GM23338 (cell line): ENCODE results near the gene GCNT2.

Experiments used
- CREB1 ChIP-seq: fragments of 250-450 bp; sonication (Bioruptor Pico); IDR thresholded peaks from 2 replicates; pipeline ENCODE4 v1.5.0; 2020; ENCODE audit warnings: low read depth, mild to moderate bottlenecking, moderate library complexity
- EZH2 ChIP-seq: fragments of 200-600 bp; sonication (generic); IDR thresholded peaks from one replicate; pipeline ENCODE4 v1.8.0; 2017; ENCODE audit warnings: antibody characterized with exemption, mild to moderate bottlenecking, low read depth; ENCODE audit not compliant: unreplicated experiment
- EZH2phosphoT487 ChIP-seq: fragments of 200-600 bp; sonication (generic); IDR thresholded peaks from one replicate; pipeline ENCODE4 v1.8.1; 2018; ENCODE audit warnings: antibody characterized with exemption; ENCODE audit not compliant: unreplicated experiment
- JUNB ChIP-seq: IDR thresholded peaks from one replicate; pipeline ENCODE4 v1.6.1; 2016; ENCODE audit warnings: antibody characterized with exemption; ENCODE audit not compliant: unreplicated experiment
- NANOG ChIP-seq: IDR thresholded peaks from 2 replicates; pipeline ENCODE4 v1.6.1; 2016; ENCODE audit warnings: antibody characterized with exemption, borderline replicate concordance
- POLR2AphosphoS5 ChIP-seq: IDR thresholded peaks from 2 replicates; pipeline ENCODE4 v1.6.1; 2016; ENCODE audit warnings: antibody characterized with exemption, low read depth
- STAT1 ChIP-seq: IDR thresholded peaks from one replicate; pipeline ENCODE4 v1.6.1; 2016; ENCODE audit warnings: antibody characterized with exemption; ENCODE audit not compliant: unreplicated experiment
- ZNF114 ChIP-seq: fragments of 250-450 bp; sonication (Bioruptor Pico); IDR thresholded peaks from 2 replicates; pipeline ENCODE4 v1.5.0; 2020; ENCODE audit warnings: mild to moderate bottlenecking, moderate library complexity
- ZNF331 ChIP-seq: fragments of 250-450 bp; sonication (Bioruptor Pico); IDR thresholded peaks from 2 replicates; pipeline ENCODE4 v1.5.0; 2020; ENCODE audit warnings: low read depth, mild to moderate bottlenecking, moderate library complexity
- TF ChIP-seq, protein P1 (sequence below), 2 experiments: fragments of 200-600 bp in 1 of 2; sonication (generic) in 1 of 2; conservative IDR thresholded peaks; 2 replicates each; pipeline versions ENCODE4 v1.5.1 to v1.6.1; 2016 to 2017; ENCODE audit warnings: antibody characterized with exemption in 2 of 2, low read depth in 2 of 2, mild to moderate bottlenecking in 2 of 2, moderate library complexity in 1 of 2
- TF ChIP-seq, protein P2 (sequence below): IDR thresholded peaks from one replicate; pipeline ENCODE4 v1.6.1; 2018; ENCODE audit warnings: antibody characterized with exemption; ENCODE audit not compliant: unreplicated experiment
- TF ChIP-seq, protein P3 (sequence below): IDR thresholded peaks from 2 replicates; pipeline ENCODE4 v1.6.1; 2016; ENCODE audit warnings: antibody characterized with exemption
- TF ChIP-seq, protein P4 (sequence below): fragments of 250-450 bp; sonication (Bioruptor Pico); IDR thresholded peaks from 2 replicates; pipeline ENCODE4 v1.5.0; 2020; ENCODE audit warnings: mild to moderate bottlenecking, moderate library complexity

DNA sequence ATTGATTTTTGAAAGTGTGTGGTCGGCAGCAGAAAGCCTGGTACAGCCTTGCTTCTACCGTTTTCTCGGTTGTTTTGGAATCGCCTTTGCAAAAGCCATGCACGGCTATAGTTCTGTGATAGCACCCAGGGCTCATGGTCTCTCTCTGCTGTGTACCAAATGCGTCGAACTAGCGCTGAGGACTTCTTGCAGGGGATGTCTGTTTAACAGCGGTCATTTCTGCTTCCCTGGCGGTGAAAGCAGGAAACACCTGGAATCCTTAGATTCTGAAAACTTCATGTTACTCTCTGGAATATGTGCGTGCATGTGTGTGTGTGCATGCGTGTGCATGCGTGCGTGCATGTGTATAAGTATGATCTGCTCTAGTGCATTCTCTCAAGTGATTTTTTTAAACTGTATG lies 26.1 kb upstream of the GCNT2 start:
- TF ChIP-seq, protein P1, sequence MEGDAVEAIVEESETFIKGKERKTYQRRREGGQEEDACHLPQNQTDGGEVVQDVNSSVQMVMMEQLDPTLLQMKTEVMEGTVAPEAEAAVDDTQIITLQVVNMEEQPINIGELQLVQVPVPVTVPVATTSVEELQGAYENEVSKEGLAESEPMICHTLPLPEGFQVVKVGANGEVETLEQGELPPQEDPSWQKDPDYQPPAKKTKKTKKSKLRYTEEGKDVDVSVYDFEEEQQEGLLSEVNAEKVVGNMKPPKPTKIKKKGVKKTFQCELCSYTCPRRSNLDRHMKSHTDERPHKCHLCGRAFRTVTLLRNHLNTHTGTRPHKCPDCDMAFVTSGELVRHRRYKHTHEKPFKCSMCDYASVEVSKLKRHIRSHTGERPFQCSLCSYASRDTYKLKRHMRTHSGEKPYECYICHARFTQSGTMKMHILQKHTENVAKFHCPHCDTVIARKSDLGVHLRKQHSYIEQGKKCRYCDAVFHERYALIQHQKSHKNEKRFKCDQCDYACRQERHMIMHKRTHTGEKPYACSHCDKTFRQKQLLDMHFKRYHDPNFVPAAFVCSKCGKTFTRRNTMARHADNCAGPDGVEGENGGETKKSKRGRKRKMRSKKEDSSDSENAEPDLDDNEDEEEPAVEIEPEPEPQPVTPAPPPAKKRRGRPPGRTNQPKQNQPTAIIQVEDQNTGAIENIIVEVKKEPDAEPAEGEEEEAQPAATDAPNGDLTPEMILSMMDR (conservative IDR thresholded peaks at IDR 0.05; ENCODE audit: low read depth in 2 of 2): no peak
- TF ChIP-seq NANOG (no peak), EZH2phosphoT487 (no peak), JUNB (no peak), POLR2AphosphoS5 (no peak), CREB1 (CRISPR knock-in tag) (no peak), EZH2 (no peak), ZNF331 (CRISPR knock-in tag) (no peak), ZNF114 (CRISPR knock-in tag) (no peak), STAT1 (no peak)
- TF ChIP-seq, protein P2, sequence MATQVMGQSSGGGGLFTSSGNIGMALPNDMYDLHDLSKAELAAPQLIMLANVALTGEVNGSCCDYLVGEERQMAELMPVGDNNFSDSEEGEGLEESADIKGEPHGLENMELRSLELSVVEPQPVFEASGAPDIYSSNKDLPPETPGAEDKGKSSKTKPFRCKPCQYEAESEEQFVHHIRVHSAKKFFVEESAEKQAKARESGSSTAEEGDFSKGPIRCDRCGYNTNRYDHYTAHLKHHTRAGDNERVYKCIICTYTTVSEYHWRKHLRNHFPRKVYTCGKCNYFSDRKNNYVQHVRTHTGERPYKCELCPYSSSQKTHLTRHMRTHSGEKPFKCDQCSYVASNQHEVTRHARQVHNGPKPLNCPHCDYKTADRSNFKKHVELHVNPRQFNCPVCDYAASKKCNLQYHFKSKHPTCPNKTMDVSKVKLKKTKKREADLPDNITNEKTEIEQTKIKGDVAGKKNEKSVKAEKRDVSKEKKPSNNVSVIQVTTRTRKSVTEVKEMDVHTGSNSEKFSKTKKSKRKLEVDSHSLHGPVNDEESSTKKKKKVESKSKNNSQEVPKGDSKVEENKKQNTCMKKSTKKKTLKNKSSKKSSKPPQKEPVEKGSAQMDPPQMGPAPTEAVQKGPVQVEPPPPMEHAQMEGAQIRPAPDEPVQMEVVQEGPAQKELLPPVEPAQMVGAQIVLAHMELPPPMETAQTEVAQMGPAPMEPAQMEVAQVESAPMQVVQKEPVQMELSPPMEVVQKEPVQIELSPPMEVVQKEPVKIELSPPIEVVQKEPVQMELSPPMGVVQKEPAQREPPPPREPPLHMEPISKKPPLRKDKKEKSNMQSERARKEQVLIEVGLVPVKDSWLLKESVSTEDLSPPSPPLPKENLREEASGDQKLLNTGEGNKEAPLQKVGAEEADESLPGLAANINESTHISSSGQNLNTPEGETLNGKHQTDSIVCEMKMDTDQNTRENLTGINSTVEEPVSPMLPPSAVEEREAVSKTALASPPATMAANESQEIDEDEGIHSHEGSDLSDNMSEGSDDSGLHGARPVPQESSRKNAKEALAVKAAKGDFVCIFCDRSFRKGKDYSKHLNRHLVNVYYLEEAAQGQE: no peak
- TF ChIP-seq, protein P3, sequence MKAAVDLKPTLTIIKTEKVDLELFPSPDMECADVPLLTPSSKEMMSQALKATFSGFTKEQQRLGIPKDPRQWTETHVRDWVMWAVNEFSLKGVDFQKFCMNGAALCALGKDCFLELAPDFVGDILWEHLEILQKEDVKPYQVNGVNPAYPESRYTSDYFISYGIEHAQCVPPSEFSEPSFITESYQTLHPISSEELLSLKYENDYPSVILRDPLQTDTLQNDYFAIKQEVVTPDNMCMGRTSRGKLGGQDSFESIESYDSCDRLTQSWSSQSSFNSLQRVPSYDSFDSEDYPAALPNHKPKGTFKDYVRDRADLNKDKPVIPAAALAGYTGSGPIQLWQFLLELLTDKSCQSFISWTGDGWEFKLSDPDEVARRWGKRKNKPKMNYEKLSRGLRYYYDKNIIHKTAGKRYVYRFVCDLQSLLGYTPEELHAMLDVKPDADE: no peak
- TF ChIP-seq, protein P4, sequence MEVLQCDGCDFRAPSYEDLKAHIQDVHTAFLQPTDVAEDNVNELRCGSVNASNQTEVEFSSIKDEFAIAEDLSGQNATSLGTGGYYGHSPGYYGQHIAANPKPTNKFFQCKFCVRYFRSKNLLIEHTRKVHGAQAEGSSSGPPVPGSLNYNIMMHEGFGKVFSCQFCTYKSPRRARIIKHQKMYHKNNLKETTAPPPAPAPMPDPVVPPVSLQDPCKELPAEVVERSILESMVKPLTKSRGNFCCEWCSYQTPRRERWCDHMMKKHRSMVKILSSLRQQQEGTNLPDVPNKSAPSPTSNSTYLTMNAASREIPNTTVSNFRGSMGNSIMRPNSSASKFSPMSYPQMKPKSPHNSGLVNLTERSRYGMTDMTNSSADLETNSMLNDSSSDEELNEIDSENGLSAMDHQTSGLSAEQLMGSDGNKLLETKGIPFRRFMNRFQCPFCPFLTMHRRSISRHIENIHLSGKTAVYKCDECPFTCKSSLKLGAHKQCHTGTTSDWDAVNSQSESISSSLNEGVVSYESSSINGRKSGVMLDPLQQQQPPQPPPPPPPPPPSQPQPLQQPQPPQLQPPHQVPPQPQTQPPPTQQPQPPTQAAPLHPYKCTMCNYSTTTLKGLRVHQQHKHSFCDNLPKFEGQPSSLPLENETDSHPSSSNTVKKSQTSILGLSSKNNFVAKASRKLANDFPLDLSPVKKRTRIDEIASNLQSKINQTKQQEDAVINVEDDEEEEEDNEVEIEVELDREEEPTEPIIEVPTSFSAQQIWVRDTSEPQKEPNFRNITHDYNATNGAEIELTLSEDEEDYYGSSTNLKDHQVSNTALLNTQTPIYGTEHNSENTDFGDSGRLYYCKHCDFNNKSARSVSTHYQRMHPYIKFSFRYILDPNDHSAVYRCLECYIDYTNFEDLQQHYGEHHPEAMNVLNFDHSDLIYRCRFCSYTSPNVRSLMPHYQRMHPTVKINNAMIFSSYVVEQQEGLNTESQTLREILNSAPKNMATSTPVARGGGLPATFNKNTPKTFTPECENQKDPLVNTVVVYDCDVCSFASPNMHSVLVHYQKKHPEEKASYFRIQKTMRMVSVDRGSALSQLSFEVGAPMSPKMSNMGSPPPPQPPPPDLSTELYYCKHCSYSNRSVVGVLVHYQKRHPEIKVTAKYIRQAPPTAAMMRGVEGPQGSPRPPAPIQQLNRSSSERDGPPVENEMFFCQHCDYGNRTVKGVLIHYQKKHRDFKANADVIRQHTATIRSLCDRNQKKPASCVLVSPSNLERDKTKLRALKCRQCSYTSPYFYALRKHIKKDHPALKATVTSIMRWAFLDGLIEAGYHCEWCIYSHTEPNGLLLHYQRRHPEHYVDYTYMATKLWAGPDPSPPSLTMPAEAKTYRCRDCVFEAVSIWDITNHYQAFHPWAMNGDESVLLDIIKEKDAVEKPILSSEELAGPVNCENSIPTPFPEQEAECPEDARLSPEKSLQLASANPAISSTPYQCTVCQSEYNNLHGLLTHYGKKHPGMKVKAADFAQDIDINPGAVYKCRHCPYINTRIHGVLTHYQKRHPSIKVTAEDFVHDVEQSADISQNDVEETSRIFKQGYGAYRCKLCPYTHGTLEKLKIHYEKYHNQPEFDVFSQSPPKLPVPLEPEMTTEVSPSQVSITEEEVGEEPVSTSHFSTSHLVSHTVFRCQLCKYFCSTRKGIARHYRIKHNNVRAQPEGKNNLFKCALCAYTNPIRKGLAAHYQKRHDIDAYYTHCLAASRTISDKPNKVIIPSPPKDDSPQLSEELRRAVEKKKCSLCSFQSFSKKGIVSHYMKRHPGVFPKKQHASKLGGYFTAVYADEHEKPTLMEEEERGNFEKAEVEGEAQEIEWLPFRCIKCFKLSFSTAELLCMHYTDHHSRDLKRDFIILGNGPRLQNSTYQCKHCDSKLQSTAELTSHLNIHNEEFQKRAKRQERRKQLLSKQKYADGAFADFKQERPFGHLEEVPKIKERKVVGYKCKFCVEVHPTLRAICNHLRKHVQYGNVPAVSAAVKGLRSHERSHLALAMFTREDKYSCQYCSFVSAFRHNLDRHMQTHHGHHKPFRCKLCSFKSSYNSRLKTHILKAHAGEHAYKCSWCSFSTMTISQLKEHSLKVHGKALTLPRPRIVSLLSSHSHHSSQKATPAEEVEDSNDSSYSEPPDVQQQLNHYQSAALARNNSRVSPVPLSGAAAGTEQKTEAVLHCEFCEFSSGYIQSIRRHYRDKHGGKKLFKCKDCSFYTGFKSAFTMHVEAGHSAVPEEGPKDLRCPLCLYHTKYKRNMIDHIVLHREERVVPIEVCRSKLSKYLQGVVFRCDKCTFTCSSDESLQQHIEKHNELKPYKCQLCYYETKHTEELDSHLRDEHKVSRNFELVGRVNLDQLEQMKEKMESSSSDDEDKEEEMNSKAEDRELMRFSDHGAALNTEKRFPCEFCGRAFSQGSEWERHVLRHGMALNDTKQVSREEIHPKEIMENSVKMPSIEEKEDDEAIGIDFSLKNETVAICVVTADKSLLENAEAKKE: no peak
